Epidermal melanocyte (primary cell): Measurements from ENCODE around the gene THBS2.
A peak's percentile ranks its signal among the peaks of the same experiment; 100 is the strongest.
"Not testable (repeated sequence)": the region's sequence is repeated elsewhere in the genome, so short reads cannot be mapped to it uniquely, and the experiment has no call there.

Experiments used
- DNase-seq: peaks from one replicate; pipeline ENCODE4 v3.0.0; 2011; ENCODE audit warnings: low spot score; ENCODE audit not compliant: insufficient read length

Gene THBS2

DNA sequence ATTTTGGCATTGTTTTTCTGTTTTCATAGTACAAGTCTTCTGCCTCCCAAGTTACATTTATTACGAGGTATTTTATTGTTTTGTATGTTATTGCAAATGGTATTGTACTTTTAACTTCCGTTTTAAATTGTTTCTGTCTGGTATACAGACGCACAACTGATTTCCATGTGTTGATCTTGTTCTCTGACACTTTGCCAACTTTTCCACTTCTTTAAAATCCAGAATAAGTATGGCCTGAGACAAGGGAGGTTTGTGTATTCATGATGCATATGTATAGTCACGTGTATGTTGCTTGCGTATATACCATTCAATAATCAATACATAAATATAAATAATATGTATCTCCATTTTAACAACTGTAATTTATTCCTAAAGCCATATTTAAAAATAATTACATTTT is 41.2 kb downstream of the THBS2 start:
- DNase-seq: no peak

DNA sequence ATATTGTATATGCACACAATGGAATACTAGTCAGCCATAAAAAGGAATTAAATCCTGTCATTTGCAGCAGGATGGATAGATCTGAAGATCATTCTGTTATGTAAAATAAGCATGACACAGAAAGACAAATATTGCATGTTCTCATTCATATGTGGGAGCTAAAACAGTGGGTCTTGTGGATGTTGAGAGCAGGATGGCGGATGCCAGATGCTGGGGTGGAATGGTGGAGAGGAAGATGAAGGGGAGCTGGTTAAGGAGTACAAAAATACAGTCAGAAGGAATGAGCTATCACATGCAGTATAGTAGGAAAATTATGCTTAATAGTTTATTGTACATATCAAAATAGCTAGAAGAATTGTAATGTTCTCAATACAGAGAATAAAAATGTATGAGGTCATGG is 41.8 kb downstream of the THBS2 start:
- no peak for DNase-seq

- DNase-seq: no peak
Measured at GRCh38 chr6:169210611-169211010, 43.0 kb downstream of the THBS2 start.

DNA sequence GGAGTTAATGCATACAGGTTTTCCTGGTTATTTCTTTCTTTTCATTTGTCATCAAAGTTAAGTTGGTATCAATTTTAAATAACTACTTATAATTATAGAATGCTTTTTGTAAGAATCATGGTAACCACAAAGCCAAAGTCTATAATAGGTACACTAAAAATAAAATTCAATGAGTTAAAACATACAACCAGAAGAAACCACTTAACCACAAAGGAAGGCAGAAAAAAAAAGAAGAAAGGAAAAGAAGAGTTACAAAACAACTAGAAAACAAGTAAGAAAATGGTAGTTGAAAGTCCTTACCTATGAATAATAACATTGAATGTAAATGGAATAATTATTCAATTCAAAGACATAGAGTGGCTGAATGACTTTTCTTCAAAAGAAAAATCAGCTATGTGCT is 45.6 kb downstream of the THBS2 start:
- no peak for DNase-seq

DNA sequence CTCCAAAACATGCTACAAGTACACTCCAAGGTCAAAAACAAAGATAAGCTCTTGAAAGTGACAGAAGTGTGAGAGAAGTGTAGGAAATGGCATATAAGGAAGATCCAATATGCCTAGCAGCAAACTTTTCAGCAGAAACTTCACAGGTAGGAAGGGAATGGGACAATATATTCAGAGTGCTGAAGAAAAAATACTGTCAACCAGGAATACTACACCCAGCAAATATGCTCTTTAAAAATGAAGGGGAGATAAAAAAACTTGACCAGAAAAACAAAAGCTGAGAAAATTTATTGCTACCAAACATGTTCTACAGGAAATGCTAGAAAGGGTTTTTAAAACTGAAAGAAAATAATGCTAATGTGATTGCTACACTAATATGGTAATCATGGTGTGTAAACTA is 46.2 kb downstream of the THBS2 start:
- DNase-seq: no peak

GRCh38 chr6:169205176-169206160 is 48.2 kb downstream of the THBS2 start:
- DNase-seq: no peak

GRCh38 chr6:169204167-169204566 is 49.5 kb downstream of the THBS2 start:
- DNase-seq: no peak

DNA sequence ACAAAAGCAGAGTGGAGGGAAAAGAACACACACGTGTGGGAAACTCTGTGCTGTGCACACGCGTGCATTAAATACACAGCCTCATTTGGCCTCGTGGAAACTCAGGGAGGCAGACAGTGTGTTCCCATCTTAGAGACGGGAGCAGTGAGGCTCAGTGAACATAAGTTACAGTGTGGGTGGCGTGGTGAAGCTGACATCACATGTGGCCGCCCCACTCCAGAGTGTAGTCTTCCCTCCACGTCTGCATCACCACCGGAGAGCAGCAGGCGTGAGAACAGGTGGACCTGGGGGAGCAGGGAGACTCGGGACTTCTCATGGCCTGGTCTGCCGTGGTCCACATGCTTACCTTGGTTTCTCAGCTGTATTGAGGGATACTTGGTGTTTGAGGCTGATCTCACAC is 51.7 kb downstream of the THBS2 start:
- DNase-seq: no peak

DNA sequence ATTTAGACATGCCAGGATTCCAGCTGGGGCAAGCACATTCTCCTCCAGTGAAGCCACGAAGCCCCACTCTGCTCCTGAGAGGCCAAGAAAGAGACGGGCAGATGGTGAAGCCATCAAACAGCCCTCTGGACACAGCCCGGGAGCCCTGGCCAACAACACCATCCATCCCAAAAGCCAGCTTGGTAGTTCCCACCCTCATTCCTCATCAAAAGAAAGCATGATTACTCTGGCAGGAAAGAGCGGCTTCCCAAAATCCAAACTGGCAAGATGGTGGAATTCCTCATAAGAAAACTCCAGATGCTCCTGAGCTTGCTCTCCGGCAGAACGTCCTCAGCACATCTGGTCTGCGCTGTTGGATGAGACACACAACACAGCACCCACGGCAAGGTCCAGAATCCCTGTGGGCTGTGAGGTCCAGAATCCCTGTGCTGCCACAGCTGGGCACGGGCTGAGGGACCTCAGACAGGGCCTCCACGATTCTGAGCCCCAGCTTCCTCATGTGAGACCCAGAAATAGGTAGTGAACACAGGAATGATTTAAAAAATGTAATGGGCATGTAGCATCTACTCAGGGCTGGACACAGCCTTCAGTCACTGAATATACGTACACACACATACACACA is 52.6 kb downstream of the THBS2 start:
- DNase-seq: no peak

GRCh38 chr6:169199625-169200335 is 53.9 kb downstream of the THBS2 start:
- no peak for DNase-seq

- DNase-seq: no peak
Measured at GRCh38 chr6:169198885-169199284, 54.8 kb downstream of the THBS2 start.

DNA sequence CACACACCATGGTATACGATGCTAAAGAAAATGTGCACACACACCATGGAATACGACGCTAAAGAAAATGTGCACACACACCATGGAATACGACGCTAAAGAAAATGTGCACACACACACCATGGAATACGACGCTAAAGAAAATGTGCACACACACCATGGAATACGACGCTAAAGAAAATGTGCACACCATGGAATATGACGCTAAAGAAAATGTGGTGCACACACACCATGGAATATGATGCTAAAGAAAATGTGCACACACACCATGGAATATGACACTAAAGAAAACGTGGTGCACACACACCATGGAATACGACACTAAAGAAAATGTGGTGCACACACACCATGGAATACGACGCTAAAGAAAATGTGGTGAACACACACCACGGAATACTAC is 55.7 kb downstream of the THBS2 start:
- not testable (repeated sequence) for DNase-seq

GRCh38 chr6:169196279-169196678 is 57.4 kb downstream of the THBS2 start:
- DNase-seq: not testable (repeated sequence)

GRCh38 chr6:169194737-169195136 is 58.9 kb downstream of the THBS2 start:
- no peak for DNase-seq

DNA sequence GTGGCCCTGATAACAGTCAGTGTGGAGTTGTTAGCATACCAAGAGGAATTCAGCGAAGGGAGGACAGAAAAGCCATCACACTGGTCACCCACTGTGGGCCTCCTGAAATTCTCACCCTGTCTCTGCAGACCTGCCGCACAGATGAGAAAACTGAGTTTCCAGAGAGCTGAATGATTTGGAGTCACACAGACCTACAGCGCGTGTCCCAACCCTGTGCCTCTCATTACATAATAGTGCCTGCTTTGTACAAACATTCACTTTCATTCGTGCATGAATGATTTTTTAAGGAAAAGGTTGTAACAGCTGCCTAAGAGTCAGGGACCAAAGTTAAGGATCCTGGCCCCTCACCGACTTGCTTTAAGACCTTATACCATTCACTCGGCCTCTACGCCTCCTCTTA is 62.7 kb downstream of the THBS2 start:
- no peak for DNase-seq

GRCh38 chr6:169190144-169190584 is 63.5 kb downstream of the THBS2 start:
- DNase-seq: peak; percentile 62

- no peak for DNase-seq
Measured at GRCh38 chr6:169189686-169190085, 64.0 kb downstream of the THBS2 start.

GRCh38 chr6:169189182-169189581 is 64.5 kb downstream of the THBS2 start:
- DNase-seq: no peak

DNA sequence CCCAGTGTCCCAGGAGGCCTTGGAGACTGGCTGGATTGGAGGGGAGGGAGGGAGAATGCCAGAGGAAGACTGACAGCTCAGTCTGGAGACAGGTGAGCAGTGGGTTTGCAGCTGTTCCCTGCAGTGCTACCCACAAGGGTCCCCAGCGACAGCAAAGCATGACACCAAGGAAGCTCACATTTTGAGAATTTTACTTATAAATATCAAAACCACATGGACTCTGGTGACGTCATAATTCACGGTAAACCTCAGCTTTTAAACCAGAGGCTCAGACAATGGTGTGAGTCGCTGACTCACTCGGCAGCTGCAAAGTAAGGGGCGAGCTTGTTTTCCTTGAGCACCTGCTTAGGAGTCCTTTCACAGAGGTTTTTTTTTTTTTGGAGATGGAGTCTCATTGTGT is 65.2 kb downstream of the THBS2 start:
- no peak for DNase-seq

- DNase-seq: no peak
Measured at GRCh38 chr6:169188051-169188470, 65.6 kb downstream of the THBS2 start.

GRCh38 chr6:169186496-169187169 is 67.0 kb downstream of the THBS2 start:
- no peak for DNase-seq
